Measurements from ENCODE around the gene DNAJC13.
"Not testable (repeated sequence)": the region's sequence is repeated elsewhere in the genome, so short reads cannot be mapped to it uniquely, and the experiment has no call there.

Gene DNAJC13, protein sequence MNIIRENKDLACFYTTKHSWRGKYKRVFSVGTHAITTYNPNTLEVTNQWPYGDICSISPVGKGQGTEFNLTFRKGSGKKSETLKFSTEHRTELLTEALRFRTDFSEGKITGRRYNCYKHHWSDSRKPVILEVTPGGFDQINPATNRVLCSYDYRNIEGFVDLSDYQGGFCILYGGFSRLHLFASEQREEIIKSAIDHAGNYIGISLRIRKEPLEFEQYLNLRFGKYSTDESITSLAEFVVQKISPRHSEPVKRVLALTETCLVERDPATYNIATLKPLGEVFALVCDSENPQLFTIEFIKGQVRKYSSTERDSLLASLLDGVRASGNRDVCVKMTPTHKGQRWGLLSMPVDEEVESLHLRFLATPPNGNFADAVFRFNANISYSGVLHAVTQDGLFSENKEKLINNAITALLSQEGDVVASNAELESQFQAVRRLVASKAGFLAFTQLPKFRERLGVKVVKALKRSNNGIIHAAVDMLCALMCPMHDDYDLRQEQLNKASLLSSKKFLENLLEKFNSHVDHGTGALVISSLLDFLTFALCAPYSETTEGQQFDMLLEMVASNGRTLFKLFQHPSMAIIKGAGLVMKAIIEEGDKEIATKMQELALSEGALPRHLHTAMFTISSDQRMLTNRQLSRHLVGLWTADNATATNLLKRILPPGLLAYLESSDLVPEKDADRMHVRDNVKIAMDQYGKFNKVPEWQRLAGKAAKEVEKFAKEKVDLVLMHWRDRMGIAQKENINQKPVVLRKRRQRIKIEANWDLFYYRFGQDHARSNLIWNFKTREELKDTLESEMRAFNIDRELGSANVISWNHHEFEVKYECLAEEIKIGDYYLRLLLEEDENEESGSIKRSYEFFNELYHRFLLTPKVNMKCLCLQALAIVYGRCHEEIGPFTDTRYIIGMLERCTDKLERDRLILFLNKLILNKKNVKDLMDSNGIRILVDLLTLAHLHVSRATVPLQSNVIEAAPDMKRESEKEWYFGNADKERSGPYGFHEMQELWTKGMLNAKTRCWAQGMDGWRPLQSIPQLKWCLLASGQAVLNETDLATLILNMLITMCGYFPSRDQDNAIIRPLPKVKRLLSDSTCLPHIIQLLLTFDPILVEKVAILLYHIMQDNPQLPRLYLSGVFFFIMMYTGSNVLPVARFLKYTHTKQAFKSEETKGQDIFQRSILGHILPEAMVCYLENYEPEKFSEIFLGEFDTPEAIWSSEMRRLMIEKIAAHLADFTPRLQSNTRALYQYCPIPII (N-terminal part only)

DNA sequence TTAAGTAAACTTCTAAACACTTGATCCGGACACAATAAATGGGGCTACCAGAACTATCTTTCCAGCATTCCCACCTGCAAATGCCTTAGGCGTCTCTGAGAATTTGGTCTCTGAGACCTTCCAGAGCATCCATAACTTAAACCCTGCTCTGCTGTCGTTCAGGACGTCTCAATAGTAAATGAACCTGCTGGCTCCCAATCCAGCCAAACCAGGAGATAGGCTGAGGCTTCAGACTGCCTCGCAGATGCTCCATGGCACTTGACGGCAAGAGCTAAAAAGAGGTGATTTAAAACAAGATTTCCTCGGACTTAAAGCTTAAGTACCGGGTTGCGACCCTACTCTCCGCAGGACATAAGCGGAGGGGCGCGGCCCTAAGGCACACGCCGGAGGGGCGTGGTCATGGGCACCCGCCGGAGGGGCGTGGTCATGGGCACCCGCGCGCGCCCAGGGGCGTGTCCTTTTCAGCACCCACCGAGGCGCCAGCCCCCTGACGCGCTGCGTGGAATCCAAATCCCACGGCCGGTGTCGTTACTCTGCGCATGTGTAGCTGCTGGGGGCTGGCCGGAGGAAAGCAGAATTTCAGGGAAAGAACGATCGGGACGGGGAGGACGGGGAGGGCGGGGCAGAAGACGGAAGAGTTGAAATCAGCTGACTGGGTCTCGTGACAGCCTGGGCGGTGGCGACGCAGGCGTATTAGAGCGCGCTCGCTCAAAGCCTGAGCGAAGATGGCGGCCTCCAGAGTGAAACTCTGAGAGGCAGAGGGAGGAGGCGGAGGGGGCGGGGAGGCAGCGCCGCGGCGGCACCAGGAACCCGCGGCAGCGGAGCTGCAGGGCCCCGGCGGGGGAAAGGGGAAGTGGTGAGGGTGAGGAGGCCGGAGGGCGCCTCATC lies at the start of gene DNAJC13:
Gene DNAJC13 (plus strand): TSS at position 696 of the 888 bp plus-strand sequence. CDS start 17,049 bp downstream, outside the sequence.
- Histone ChIP-seq H3K27ac (peak within 1 kb of the TSS; percentile 89 to 98 (median 94)), H3K4me3 (peak within 1 kb of the TSS; percentile 77 to 99 (median 96))

DNA sequence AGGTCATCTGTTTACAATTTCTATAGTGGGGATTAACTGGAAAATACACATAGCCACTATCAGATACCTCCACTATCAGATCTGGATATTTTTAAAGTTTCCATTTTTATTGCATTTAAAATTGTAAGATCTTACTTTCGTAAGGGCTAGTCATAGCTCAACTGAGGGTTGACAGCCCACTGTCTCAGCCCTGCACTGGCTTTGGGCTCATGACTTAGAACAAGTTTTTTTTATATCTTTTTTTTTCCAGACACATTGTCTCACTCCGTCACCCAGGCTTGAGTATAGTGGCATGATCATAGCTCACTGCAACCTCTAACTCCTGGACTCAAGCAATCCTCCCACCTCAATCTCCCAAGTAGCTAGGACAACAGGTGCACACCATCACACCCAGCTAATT lies 48.8 kb upstream of the DNAJC13 start:
- H3K27ac ChIP-seq = no peak overlapping the region
- no peak overlapping the region for H3K4me3 ChIP-seq

DNA sequence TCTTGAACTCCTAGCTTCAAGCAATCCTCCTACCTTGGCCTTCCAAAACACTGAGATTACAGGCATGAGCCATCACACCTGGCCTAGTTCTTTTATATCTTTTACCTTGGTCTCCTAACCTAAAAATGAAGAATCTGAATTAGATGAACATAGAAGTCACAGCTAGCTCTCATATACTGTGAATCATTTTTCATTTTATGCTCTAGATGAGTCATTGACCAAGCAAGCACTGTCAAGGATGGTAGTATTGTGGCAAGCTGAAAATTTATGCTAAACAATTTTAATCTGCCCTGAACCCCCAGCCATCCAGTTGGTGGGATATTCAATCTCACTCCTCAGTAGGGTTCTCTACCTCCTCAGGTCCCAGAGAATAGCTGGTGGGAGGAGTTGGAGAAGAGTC lies 48.3 kb upstream of the DNAJC13 start:
- no peak overlapping the region for H3K4me3 ChIP-seq
- no peak overlapping the region for H3K27ac ChIP-seq

DNA sequence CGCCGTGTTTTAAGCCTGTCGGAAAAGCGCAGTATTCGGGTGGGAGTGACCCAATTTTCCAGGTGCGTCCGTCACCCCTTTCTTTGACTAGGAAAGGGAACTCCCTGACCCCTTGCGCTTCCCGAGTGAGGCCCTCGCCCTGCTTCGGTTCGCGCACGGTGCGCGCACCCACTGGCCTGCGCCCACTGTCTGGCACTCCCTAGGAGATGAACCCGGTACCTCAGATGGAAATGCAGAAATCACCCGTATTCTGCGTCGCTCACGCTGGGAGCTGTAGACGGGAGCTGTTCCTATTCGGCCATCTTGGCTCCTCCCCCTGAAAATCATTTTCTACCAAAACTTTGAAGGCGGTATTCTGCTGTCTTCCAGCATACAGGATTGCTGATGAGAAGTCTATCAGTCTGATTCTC lies 40.4 kb upstream of the DNAJC13 start:
- Histone ChIP-seq H3K4me3 (peak overlapping the region in 4 of 7 experiments; percentile 17 to 43 (median 22)), H3K27ac (peak overlapping the region in 2 of 21 experiments; percentile 55 to 65)

DNA sequence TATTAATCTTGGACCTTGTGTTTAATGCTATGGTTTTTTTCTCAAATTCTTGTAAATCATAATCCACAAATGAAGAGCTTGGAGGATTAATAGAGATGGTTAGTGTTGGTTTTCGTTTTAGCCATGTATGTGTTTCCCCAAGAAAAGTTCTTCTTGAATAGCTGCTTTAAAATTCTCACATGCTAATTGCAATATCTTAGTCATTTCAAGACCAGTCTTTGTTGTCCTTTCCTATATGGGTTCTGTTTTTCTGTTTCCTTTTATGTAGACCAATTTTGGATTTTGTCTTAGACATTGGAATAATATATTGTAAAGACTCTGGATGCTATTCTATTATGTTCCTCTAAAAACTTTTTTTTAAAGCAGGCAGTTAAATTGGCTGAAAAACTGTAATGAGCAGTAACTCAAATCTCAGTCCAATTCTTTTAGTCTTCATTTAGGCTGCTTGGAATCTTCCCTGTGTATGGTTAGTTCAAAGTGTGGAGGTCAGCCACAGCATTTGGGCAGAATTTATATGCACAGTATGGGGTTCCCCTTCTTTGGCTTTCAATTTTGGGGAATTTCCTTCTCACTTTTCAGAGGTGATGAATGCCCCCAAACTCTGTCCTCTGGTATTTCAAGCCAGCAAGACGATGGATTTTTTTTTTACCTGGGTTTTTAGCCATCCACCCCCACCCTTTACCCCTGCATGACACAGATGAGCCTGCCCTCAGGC lies 39.1 kb upstream of the DNAJC13 start:
- H3K27ac ChIP-seq = no peak overlapping the region
- H3K4me3 ChIP-seq = no peak overlapping the region

DNA sequence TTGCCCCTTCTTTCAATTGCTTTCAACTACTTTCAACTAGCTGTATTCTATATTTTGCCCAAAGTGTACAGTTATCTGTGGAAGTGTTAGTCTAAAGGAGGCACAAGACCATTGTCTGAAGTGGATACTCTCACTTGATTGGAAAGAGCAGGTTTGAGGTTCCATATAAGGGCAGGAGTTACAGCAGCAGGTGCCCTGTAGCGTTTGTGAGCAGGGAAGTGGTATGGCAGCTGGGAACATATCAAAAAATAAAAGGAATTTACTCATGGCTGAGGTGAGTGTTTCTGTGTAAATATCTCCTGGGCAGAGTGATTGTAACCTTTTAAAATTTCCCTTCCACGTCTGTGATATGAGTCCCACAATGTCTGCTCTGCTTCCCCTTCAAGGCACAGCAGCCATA lies 38.5 kb upstream of the DNAJC13 start:
- no peak overlapping the region for H3K27ac ChIP-seq
- H3K4me3 ChIP-seq = no peak overlapping the region

DNA sequence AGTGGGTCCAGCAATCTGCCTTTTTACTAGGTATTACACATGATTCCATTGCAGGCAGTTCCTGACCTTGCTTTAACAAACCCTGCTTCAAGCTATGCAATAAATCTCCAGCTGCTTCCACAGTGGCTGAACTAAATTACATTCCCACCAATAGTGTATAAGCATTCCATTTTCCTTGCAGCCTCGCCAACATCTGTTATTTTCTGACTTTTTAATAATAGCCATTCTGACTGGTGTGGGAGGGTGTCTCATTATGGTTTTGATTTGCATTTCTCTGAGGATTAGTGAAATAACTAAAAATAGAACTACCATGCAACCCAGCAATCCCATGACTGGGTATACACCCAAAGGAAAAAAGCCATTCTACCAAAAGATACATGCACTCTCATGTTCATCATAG lies 36.4 kb upstream of the DNAJC13 start:
- Histone ChIP-seq H3K4me3 (no peak overlapping the region), H3K27ac (no peak overlapping the region)

DNA sequence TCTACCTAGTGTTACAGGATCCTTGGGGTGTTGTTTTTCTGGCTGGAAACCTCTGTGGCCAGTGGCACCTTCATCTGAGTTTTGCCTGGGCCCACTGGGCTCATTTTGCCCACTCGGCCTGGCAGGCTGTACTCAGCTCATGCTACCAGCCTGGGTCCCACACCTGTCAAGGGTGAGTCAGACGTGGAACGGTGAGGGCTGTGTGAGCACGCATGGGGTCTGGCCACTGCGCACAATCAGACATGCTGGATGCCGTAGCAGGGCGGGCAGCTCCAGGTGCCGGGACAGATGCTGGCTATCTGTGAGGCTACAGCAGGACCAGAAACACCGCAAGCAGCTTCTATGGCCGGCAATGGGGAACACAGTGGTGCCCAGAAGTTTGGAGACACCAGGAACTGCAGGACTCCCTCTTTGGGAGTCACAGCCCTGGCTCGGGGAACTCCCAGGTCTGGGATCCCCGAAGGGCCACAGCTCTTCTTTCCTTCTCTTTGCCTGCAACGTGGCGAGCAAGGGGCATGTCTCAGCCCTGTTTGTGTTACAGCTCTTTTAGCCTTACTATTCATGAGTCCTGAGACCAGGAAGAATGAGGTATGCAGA lies 35.9 kb upstream of the DNAJC13 start:
- Histone ChIP-seq H3K4me3 (no peak overlapping the region), H3K27ac (no peak overlapping the region)

DNA sequence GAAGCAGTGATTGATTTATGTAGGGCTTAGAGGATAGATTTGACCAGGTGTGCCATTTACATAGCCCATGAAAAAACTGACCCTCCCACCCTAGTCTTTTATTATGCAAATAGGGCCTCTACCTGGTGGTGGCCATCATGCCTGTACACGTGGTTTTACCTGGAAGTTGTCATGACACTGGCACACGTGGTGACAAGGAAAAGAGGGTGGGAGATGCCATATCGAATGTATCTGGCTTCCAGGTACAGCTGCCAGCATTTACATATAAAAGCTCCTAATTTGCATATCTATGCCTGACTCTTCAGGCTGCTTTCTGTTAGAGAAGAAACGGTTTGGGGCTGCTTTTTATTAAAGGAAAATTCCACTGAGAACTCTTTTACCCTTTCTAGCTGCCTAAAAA lies 35.0 kb upstream of the DNAJC13 start:
- Histone ChIP-seq H3K27ac (no peak overlapping the region), H3K4me3 (no peak overlapping the region)

DNA sequence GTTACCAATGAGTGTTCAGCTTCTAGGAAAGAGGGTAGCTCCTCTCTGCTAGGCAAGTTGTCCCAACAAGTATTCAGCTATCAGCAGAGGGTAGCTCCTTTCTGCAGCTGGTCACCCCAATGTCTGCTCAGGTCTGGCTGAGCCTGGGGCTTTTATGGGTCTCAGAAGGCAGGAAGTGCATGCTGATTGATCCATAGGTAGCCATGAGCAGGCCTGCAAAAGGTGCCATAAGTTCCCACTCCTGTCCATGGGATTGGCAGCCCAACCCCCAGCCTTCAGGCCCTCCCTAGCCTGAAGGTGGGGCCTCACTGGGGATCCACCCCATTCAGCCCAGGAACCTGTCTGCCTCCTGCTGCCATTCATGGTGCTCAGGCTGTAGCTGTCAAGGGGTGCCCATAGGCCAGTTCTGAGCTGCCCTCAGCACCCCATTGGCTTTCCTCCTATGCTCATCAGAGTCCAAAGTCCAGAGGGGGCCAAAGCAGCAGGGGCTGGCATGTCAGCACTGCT lies 34.6 kb upstream of the DNAJC13 start:
- Histone ChIP-seq H3K4me3 (no peak overlapping the region), H3K27ac (no peak overlapping the region)

DNA sequence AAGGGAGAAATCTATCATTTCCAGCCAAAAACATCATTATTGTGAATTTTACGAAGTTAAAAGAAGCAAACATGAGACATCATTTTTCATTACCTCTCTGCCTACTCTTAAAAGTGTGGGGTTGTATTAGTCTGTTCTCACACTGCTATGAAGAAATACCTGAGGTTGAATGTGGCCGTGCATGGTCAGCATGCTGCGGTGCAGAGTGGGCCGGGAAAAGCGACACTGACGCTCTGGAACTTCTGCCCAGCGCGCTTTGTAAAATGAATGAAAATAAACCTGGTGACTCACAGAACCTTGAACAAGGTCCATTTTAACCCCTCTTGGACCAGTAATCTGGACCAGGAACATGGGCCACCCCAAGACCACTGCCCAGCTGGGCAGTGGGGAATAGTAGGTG lies 31.0 kb upstream of the DNAJC13 start:
- Histone ChIP-seq H3K4me3 (no peak overlapping the region), H3K27ac (no peak overlapping the region)

DNA sequence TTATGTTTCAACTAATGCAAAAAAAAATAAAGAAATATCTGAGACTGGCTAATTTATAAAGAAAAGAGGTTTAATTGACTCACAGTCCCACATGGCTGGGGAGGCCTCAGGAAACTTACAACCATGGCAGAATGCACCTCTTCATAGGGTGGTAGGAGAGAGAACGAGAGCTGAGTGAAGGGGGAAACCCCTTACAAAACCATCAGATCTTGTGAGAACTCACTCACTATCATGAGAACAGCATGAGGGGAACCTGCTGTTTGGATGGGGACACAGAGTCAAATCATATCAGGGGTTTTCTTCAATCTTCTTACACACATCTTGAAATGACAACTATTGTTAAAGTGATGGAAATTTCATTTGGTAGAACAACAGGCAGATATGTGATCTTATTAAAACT lies 24.6 kb upstream of the DNAJC13 start:
- not testable (repeated sequence) for H3K4me3 ChIP-seq, H3K27ac ChIP-seq

DNA sequence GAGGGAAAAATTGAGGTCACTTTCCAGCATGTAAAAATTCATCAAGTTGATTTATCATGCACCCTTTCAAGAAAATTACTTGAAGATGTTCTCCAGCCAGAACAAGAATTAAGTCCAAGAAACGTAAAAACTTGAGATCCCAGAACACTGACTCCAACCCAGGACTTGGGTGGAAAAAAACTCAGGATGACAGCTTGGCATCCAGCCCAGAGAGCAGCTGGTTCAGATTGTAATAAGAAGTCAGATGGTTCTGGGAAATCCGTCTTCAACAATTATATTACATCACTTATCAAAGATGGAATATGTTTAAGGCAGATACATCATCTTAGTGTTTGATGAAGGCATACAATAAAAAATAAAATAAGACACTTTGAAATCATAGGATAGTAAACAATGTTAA lies 23.0 kb upstream of the DNAJC13 start:
- no peak overlapping the region for H3K4me3 ChIP-seq
- no peak overlapping the region for H3K27ac ChIP-seq

DNA sequence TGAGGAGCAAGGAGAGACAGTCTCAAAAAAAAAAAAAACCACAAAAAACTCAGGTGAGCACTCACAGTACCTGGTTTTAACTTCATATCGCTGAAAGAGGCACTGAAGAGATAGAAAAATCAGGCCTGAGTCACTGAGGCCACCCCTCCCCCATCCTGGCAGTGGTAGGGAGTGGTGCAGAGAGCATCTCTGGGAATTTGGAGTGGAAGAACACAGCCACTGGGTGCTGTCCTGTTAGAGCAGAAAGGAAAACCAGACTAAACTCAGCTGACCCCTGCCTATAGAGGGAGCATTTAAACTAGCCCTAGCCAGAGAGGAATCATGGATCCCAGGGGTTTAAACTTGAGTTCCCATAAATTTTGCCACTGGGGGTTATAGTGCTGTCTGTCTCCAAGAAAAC lies 22.2 kb upstream of the DNAJC13 start:
- no peak overlapping the region for H3K4me3 ChIP-seq
- H3K27ac ChIP-seq = no peak overlapping the region

DNA sequence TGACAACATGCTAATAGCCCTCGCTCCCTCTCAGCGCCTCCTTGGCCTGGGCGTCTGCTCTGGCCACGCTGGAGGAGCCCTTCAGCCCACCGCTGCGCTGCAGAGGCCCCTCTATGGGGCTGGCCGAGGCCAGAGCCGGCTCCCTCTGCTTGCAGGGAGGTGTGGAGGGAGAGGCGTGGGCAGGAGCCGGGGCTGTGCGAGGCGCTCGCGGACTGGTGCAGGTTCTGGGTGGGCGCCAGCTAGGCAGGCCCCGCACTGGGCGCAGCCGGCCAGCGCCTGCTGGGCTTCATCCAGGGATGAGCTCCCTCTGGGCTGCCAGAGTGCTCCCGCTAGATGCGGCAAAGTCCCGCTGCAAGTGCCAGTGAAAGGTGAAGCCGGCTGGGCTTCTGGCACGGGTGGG lies 21.0 kb upstream of the DNAJC13 start:
- Histone ChIP-seq H3K4me3 (no peak overlapping the region), H3K27ac (no peak overlapping the region)

DNA sequence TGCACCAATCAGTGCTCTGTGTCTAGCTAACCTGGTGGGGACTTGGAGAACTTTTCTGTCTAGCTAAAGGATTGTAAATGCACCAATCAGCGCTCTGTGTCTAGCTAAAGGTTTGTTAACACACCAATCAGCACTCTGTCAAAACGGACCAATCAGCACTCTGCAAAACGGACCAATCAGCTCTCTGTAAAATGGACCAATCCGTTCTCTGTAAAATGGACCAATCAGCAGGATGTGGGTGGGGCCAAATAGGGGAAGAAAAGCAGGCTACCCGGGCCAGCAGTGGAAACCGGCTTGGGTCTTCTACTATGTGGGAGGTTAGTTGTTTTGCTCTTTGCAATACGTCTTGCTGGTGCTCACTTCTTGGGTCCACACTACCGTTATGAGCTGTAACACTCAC lies 20.5 kb upstream of the DNAJC13 start:
- not testable (repeated sequence) for H3K4me3 ChIP-seq, H3K27ac ChIP-seq

DNA sequence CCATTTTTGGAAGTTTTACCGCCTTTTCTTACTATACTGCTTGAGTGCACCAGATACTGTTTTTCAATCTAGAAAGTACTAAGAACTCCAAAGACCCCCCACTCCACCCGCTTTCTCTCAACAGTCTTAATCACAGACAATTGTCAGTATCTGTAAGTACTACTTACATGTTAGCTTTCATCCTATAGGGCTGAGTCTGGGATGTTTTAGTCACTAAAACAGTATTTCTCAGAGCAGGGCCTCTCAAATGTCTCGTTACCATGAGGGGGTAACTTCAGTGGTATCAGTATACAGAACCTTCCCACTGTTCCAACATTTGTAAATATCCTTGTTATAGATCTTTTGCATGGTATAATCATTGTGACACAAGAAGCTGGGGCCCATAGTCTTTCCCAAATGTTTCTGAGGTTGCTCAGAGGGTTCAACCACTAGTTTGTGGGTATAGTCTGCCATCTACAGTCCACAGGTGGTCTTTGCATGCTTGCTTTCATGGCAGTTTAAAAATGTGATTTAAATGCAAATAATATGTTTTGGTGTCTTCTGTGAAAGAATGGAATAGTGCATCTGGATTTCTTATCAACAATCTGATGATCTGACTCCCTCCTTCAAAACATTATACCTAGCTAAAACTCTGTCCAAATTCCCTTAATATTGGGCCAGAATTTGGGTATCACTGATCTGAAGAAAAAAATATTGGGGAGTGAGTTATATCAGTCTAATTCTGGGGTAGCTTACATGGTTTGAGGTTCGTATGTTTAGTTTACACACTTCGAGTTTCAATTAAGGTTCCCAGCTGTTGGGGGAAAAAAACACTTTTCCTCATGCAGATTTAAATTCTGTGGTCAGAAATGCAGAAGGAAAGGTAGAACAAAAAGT lies 18.0 kb upstream of the DNAJC13 start:
- Histone ChIP-seq H3K4me3 (no peak overlapping the region), H3K27ac (no peak overlapping the region)

Measured in skin epidermis (tissue), 12 donors.